HepG2 (cell line): ENCODE results near the gene RUNX3. TPM values are rescaled to one million over a fixed set of nuclear protein-coding genes. Genes with fewer than 3 reads are reported as not detected.

Experiments used
- ATAC-seq: fragments of 200-7000 bp; cut with Tn5 transposase; 3 replicates; pipeline ENCODE4 v1.9.1; 2020; ENCODE audit warnings: mild to moderate bottlenecking, moderate library complexity
- BruUV-seq: library from RNA; stranded (reverse); fragments of 400-500 nt; replicated peaks from 2 replicates; lab custom pipeline; 2021; lab: Mats Ljungman, UMichigan
- CTCF ChIA-PET: fragments of 300-600 bp; formaldehyde crosslinking; extraction: SDS; loops from one replicate; lab custom pipeline; 2021; ENCODE audit warnings: low total read pairs, inconsistent platforms, low intra/inter-chr PET ratio; lab: Yijun Ruan, JAX
- POLR2A ChIA-PET: fragments of 350-600 bp; sonication (Branson Sonifier 250); formaldehyde crosslinking; loops from one replicate; lab custom pipeline; 2020; ENCODE audit warnings: antibody characterized with exemption, inconsistent platforms; lab: Yijun Ruan, JAX
- DNase-seq: peaks from one replicate; pipeline ENCODE4 v3.0.0-alpha.2; 2015; ENCODE audit warnings: low spot score
- FAIRE-seq: peaks from 3 replicates; lab custom pipeline; 2011; peaks lifted over from hg19 to GRCh38; lab: Jason Lieb, UNC
- H2AFZ ChIP-seq: one replicate; pipeline ENCODE4 v1.6.1; 2011; ENCODE audit warnings: low read length, inconsistent platforms
- H3K27ac ChIP-seq: fragments of 300-600 bp; 3 replicates; pipeline ENCODE4 v1.8.0; 2011; ENCODE audit warnings: mixed run types, mild to moderate bottlenecking, mixed read lengths, low read length, inconsistent platforms; ENCODE audit not compliant: insufficient read depth; ENCODE audit errors: extremely low read length
- H3K27me3 ChIP-seq, 2 experiments: fragments of 200-600 bp in 1 of 2; 2 replicates in 1 of 2; 3 replicates in 1 of 2; pipeline versions ENCODE4 v1.6.0 to v1.8.0; 2011; ENCODE audit warnings: low read length in 2 of 2, mild to moderate bottlenecking in 2 of 2, moderate library complexity in 2 of 2, inconsistent platforms in 1 of 2; ENCODE audit not compliant: insufficient read depth in 2 of 2, control insufficient read depth in 1 of 2
- H3K36me3 ChIP-seq, 2 experiments: fragments of 200-600 bp in 1 of 2; replicated peaks in 1 of 2; 2 replicates in 1 of 2; 3 replicates in 1 of 2; pipeline versions ENCODE4 v1.5.1 to v1.8.0; 2011; ENCODE audit warnings: low read length in 2 of 2, inconsistent platforms in 1 of 2; ENCODE audit not compliant: insufficient read depth in 2 of 2, control insufficient read depth in 1 of 2
- H3K4me1 ChIP-seq: 2 replicates; pipeline ENCODE4 v1.5.1; 2012; ENCODE audit warnings: low read length, inconsistent platforms; ENCODE audit not compliant: insufficient read depth
- H3K4me2 ChIP-seq: 2 replicates; pipeline ENCODE4 v1.6.0; 2011; ENCODE audit warnings: low read depth, low read length, inconsistent platforms
- H3K4me3 ChIP-seq, 3 experiments: fragments of 200-600 bp in 1 of 3; sonication (generic), shearing (Covaris generic) in 1 of 3; replicated peaks in 1 of 3; 2 replicates each; pipeline ENCODE4 v1.5.1; 2011 to 2016; ENCODE audit warnings: low read length in 3 of 3, inconsistent platforms in 2 of 3, low read depth in 2 of 3, mild to moderate bottlenecking in 2 of 3, control low read depth in 1 of 3, mixed read lengths in 1 of 3; ENCODE audit not compliant: insufficient read depth in 1 of 3
- H3K79me2 ChIP-seq: one replicate; pipeline ENCODE4 v1.6.1; 2011; ENCODE audit warnings: low read length, inconsistent platforms; ENCODE audit not compliant: insufficient read depth
- H3K9ac ChIP-seq: 2 replicates; pipeline ENCODE4 v1.6.0; 2011; ENCODE audit warnings: mild to moderate bottlenecking, low read depth, low read length, inconsistent platforms; ENCODE audit not compliant: insufficient read depth
- H3K9me3 ChIP-seq: 2 replicates; pipeline ENCODE4 v1.5.1; 2012; ENCODE audit warnings: mild to moderate bottlenecking, low read length
- H4K20me1 ChIP-seq: 2 replicates; pipeline ENCODE4 v1.6.0; 2011; ENCODE audit warnings: inconsistent platforms, mild to moderate bottlenecking, low read length, moderate library complexity; ENCODE audit not compliant: insufficient read depth
- ARNTL ChIP-seq: sonication (generic); formaldehyde crosslinking; IDR thresholded peaks from 2 replicates; pipeline ENCODE4 v1.4.0; 2020; ENCODE audit warnings: mild to moderate bottlenecking, missing genetic modification reagents
- DPF2 ChIP-seq: sonication (generic); formaldehyde crosslinking; IDR thresholded peaks from 2 replicates; pipeline ENCODE4 v1.4.0; 2020; ENCODE audit warnings: mild to moderate bottlenecking, low read depth, missing genetic modification reagents, borderline replicate concordance
- FIP1L1 ChIP-seq: fragments of 200-400 bp; formaldehyde crosslinking; IDR thresholded peaks from 2 replicates; pipeline ENCODE4 v1.6.1; 2018; ENCODE audit warnings: low read depth, mild to moderate bottlenecking, low read length, moderate library complexity, borderline replicate concordance; ENCODE audit not compliant: insufficient read depth
- GRHL1 ChIP-seq: sonication (generic); formaldehyde crosslinking; conservative IDR thresholded peaks from 2 replicates; pipeline ENCODE4 v1.8.0; 2022; ENCODE audit warnings: missing genetic modification reagents
- HES4 ChIP-seq: sonication (generic); formaldehyde crosslinking; IDR thresholded peaks from 2 replicates; pipeline ENCODE4 v1.9.0; 2021; ENCODE audit warnings: mild to moderate bottlenecking, missing genetic modification reagents, borderline replicate concordance
- IRF2 ChIP-seq: IDR thresholded peaks from 2 replicates; pipeline ENCODE4 v1.6.1; 2018; ENCODE audit warnings: missing genetic modification reagents, missing compliant biosample characterization
- IRF9 ChIP-seq: sonication (generic); formaldehyde crosslinking; IDR thresholded peaks from 2 replicates; pipeline ENCODE4 v1.8.0; 2022; ENCODE audit warnings: missing genetic modification reagents, mild to moderate bottlenecking, borderline replicate concordance
- JUND ChIP-seq: sonication (generic); formaldehyde crosslinking; IDR thresholded peaks from 2 replicates; pipeline ENCODE4 v1.8.0; 2022; ENCODE audit warnings: mild to moderate bottlenecking, missing genetic modification reagents
- MAF1 ChIP-seq: sonication (generic); formaldehyde crosslinking; IDR thresholded peaks from 2 replicates; pipeline ENCODE4 v1.5.0; 2020; ENCODE audit warnings: missing genetic modification reagents, borderline replicate concordance
- NR2C2 ChIP-seq: sonication (generic); formaldehyde crosslinking; IDR thresholded peaks from 2 replicates; pipeline ENCODE4 v1.4.0; 2020; ENCODE audit warnings: missing genetic modification reagents, mild to moderate bottlenecking, moderate library complexity, borderline replicate concordance
- PITX1 ChIP-seq: sonication (generic); formaldehyde crosslinking; IDR thresholded peaks from 2 replicates; pipeline ENCODE4 v1.5.1; 2020; ENCODE audit warnings: mild to moderate bottlenecking, missing genetic modification reagents
- SMYD3 ChIP-seq: sonication (generic); formaldehyde crosslinking; IDR thresholded peaks from 2 replicates; pipeline ENCODE4 v1.8.1; 2023; ENCODE audit warnings: mild to moderate bottlenecking, missing genetic modification reagents
- ZBTB25 ChIP-seq: IDR thresholded peaks from 2 replicates; pipeline ENCODE4 v1.6.1; 2018; ENCODE audit warnings: missing genetic modification reagents
- ZNF292 ChIP-seq: sonication (generic); formaldehyde crosslinking; IDR thresholded peaks from 2 replicates; pipeline ENCODE4 v1.8.1; 2022; ENCODE audit warnings: mild to moderate bottlenecking, low read depth, missing genetic modification reagents, borderline replicate concordance
- WGBS: methylation state at CpG from one replicate; pipeline ENCODE4 v1.1.6; 2017; ENCODE audit warnings: low lambda C conversion rate; 5-methylcytosine and 5-hydroxymethylcytosine counted together
- in situ Hi-C: cut with HindIII; loops from 2 replicates; pipeline ENCODE4 v1.10.0; 2017; ENCODE audit warnings: low pct_unique_long_range_greater_than_20kb; ENCODE audit not compliant: extremely low pct_ligation_motif_present
- intact Hi-C: fragments of 100-400 bp; cut with micrococcal nuclease; formaldehyde crosslinking; loops from one replicate; pipeline ENCODE4 v1.10.0; 2022; ENCODE audit not compliant: unreplicated experiment
- polyA plus RNA-seq, 8 experiments: library from polyadenylated mRNA; depleted of rRNA in 3 of 8; stranded (reverse) in 7 of 8; unstranded in 1 of 8; fragments of >200 nt; fragmentation: Illumina TruSeq in 4 of 8; extraction: Trizol in 4 of 8; gene quantifications; 2 replicates each; pipeline versions ENCODE4 v1.2.1 to v1.2.3, GENCODE V29; 2011 to 2016; ENCODE audit warnings: low read depth in 4 of 8, missing spikeins in 1 of 8, mixed read lengths in 1 of 8; ENCODE audit not compliant: insufficient read depth in 1 of 8
- total RNA-seq, 5 experiments: library from RNA; depleted of rRNA; stranded (reverse); fragments of >200 nt; fragmentation: Illumina TruSeq; extraction: Trizol; gene quantifications; 2 replicates each; pipeline ENCODE4 v1.2.3, GENCODE V29; 2016; ENCODE audit warnings: low read depth in 1 of 5
- TF ChIP-seq, protein P1 (sequence below): sonication (generic); formaldehyde crosslinking; IDR thresholded peaks from 2 replicates; pipeline ENCODE4 v1.4.0; 2020; ENCODE audit warnings: missing genetic modification reagents
- TF ChIP-seq, protein P2 (sequence below): sonication (generic); formaldehyde crosslinking; IDR thresholded peaks from 2 replicates; pipeline ENCODE4 v1.5.0; 2020; ENCODE audit warnings: missing genetic modification reagents

The RUNX3 gene
- total and polyA plus RNA-seq, 2 of the 13 experiments (the other 11 are each of a cell fraction or from before 2014, with no cell fraction given), result 0.04 to 0.22 TPM

DNA sequence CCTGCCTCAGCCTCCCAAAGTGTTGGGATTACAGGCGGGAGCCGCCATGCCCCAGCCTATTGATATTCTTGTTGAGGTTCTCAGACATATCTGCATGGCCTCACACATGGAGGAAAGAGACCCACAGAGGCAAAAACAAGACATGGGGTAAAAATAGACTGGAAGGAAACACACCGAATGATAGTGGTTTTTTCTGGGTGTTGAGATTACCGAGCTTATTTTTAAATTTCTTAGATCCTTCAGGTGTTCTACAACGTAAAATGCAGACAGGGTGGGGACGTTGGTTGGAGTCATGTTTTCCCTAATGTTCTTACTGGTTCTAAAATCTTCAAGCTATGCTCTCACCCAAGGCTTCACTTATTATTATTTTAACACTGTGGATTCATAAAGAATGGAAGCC is 23.9 kb upstream of the RUNX3 start:
- Histone ChIP-seq H3K4me1 (peaks cover 19% of the 10 kb centered on the region), H3K79me2 (no peaks in the 10 kb centered on the region), H3K4me2 (no peak overlapping the region), H3K9ac (no peak overlapping the region), H3K27ac (no peak overlapping the region), H3K9me3 (no peaks in the 10 kb centered on the region), H3K36me3 (no peaks in the 10 kb centered on the region), H4K20me1 (no peaks in the 10 kb centered on the region), H2AFZ (no peak overlapping the region), H3K4me3 (no peak overlapping the region), H3K27me3 (peaks cover 2 to 29% of the 10 kb centered on the region in 2 experiments; a peak in 3 of 5 replicates)
- DNase-seq, result no peak
- ATAC-seq, result no peak
- in situ Hi-C loops (no loop called here), intact Hi-C loops (no loop called here)
- no peak for FAIRE-seq
- BruUV-seq, result no TSS peak
- POLR2A ChIA-PET, result no interaction called here
- CTCF ChIA-PET, result no interaction called here
- WGBS, result 27% methylated on average over 6 of the region's 6 CpGs
- TF ChIP-seq PITX1 (CRISPR knock-in tag), result no peak
- TF ChIP-seq IRF9, result no peak
- TF ChIP-seq GRHL1, result no peak
- TF ChIP-seq, protein P1, sequence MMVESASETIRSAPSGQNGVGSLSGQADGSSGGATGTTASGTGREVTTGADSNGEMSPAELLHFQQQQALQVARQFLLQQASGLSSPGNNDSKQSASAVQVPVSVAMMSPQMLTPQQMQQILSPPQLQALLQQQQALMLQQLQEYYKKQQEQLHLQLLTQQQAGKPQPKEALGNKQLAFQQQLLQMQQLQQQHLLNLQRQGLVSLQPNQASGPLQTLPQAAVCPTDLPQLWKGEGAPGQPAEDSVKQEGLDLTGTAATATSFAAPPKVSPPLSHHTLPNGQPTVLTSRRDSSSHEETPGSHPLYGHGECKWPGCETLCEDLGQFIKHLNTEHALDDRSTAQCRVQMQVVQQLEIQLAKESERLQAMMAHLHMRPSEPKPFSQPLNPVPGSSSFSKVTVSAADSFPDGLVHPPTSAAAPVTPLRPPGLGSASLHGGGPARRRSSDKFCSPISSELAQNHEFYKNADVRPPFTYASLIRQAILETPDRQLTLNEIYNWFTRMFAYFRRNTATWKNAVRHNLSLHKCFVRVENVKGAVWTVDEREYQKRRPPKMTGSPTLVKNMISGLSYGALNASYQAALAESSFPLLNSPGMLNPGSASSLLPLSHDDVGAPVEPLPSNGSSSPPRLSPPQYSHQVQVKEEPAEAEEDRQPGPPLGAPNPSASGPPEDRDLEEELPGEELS (CRISPR knock-in tag), result no peak
- no peak for TF ChIP-seq ZNF292 (CRISPR knock-in tag)
- TF ChIP-seq, protein P2, sequence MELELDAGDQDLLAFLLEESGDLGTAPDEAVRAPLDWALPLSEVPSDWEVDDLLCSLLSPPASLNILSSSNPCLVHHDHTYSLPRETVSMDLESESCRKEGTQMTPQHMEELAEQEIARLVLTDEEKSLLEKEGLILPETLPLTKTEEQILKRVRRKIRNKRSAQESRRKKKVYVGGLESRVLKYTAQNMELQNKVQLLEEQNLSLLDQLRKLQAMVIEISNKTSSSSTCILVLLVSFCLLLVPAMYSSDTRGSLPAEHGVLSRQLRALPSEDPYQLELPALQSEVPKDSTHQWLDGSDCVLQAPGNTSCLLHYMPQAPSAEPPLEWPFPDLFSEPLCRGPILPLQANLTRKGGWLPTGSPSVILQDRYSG, result no peak
- TF ChIP-seq NR2C2 (CRISPR knock-in tag), result no peak
- no peak for TF ChIP-seq ARNTL (CRISPR knock-in tag)
- TF ChIP-seq SMYD3 (CRISPR knock-in tag), result no peak
- no peak for TF ChIP-seq DPF2 (CRISPR knock-in tag)
- TF ChIP-seq ZBTB25 (CRISPR knock-in tag), result no peak
- no peak for TF ChIP-seq HES4 (CRISPR knock-in tag)
- TF ChIP-seq IRF2 (CRISPR knock-in tag), result no peak
- TF ChIP-seq JUND (CRISPR knock-in tag), result no peak
- no peak for TF ChIP-seq MAF1 (CRISPR knock-in tag)
- no peak for TF ChIP-seq FIP1L1
